A549 (cell line): Measurements from ENCODE around the gene RNF217. TPM values are rescaled to one million over a fixed set of nuclear protein-coding genes. Genes with fewer than 3 reads are reported as not detected.

Source experiments
- ATAC-seq, 2 experiments: fragments of 200-7000 bp in 1 of 2; fragments of >200 bp in 1 of 2; cut with Nextera tagmentation in 1 of 2; cut with Tn5 transposase in 1 of 2; 3 replicates each; pipeline versions ENCODE4 v1.8.0 to v1.9.1; 2018 to 2020; ENCODE audit warnings: mild to moderate bottlenecking in 1 of 2, moderate library complexity in 1 of 2
- CTCF ChIA-PET: fragments of 300-600 bp; sonication (Branson Sonifier 250); formaldehyde crosslinking; extraction: SDS; loops from one replicate; lab custom pipeline; 2021; ENCODE audit warnings: antibody characterized with exemption, inconsistent platforms; lab: Yijun Ruan, JAX
- POLR2A ChIA-PET: fragments of 350-600 bp; formaldehyde crosslinking; extraction: SDS; loops from one replicate; lab custom pipeline; 2021; ENCODE audit warnings: antibody characterized with exemption, inconsistent platforms; lab: Yijun Ruan, JAX
- DNase-seq, 2 experiments: peaks; one replicate each; pipeline versions ENCODE4 v3.0.0 to v3.0.0-alpha.2; 2011 to 2016; ENCODE audit warnings: low read depth in 1 of 2, low spot score in 1 of 2
- FAIRE-seq: peaks from 2 replicates; lab custom pipeline; 2011; peaks lifted over from hg19 to GRCh38; lab: Jason Lieb, UNC
- H3K27ac ChIP-seq, 2 experiments: fragments of >200 bp; sonication (Bioruptor Twin); formaldehyde crosslinking; 3 replicates each; pipeline ENCODE4 v1.5.1; 2016 to 2017
- H3K4me1 ChIP-seq: fragments of >200 bp; sonication (Bioruptor Twin); formaldehyde crosslinking; 3 replicates; pipeline ENCODE4 v1.6.1; 2016
- H3K4me2 ChIP-seq: fragments of >200 bp; sonication (Bioruptor Twin); formaldehyde crosslinking; 3 replicates; pipeline ENCODE4 v1.6.1; 2016
- H3K4me3 ChIP-seq: fragments of >200 bp; sonication (Bioruptor Twin); formaldehyde crosslinking; 3 replicates; pipeline ENCODE4 v1.5.1; 2016
- H3K9me3 ChIP-seq: fragments of >200 bp; sonication (Bioruptor Twin); formaldehyde crosslinking; 3 replicates; pipeline ENCODE4 v1.6.1; 2016
- ATOH8 ChIP-seq: fragments of 250-450 bp; sonication (Bioruptor Pico); IDR thresholded peaks from 2 replicates; pipeline ENCODE4 v1.5.0; 2020; ENCODE audit warnings: low read depth, mild to moderate bottlenecking, moderate library complexity
- BCL3 ChIP-seq: fragments of >200 bp; sonication (Bioruptor Twin); formaldehyde crosslinking; IDR thresholded peaks from 3 replicates; pipeline ENCODE4 v1.6.1; 2016
- CEBPB ChIP-seq, 2 experiments: fragments of >200 bp in 1 of 2; sonication (Bioruptor Twin) in 1 of 2; formaldehyde crosslinking in 1 of 2; IDR thresholded peaks; 2 replicates each; pipeline ENCODE4 v1.6.1; 2012 to 2016
- CHD2 ChIP-seq: fragments of 150-350 bp; IDR thresholded peaks from 2 replicates; pipeline ENCODE4 v1.6.1; 2014; ENCODE audit warnings: low read length; ENCODE audit not compliant: partially characterized antibody
- HEYL ChIP-seq: fragments of 250-450 bp; sonication (Bioruptor Pico); IDR thresholded peaks from 2 replicates; pipeline ENCODE4 v1.8.0; 2021; ENCODE audit warnings: mild to moderate bottlenecking, moderate library complexity
- HMGXB4 ChIP-seq: fragments of 250-450 bp; sonication (Bioruptor Pico); IDR thresholded peaks from 2 replicates; pipeline ENCODE4 v1.5.0; 2021; ENCODE audit warnings: mild to moderate bottlenecking, moderate library complexity, borderline replicate concordance
- HOXB5 ChIP-seq: fragments of 250-450 bp; sonication (Bioruptor Pico); IDR thresholded peaks from 2 replicates; pipeline ENCODE4 v1.5.0; 2020; ENCODE audit warnings: mild to moderate bottlenecking, moderate library complexity
- MAFK ChIP-seq: fragments of 450-650 bp; IDR thresholded peaks from 2 replicates; pipeline ENCODE4 v1.6.1; 2014; ENCODE audit not compliant: partially characterized antibody
- MYC ChIP-seq: IDR thresholded peaks from 2 replicates; pipeline ENCODE4 v1.6.1; 2012; ENCODE audit warnings: mild to moderate bottlenecking, inconsistent platforms, low read length, improper control_type of control experiment, borderline replicate concordance
- NFE2L2 ChIP-seq: fragments of 150-350 bp; conservative IDR thresholded peaks from 2 replicates; pipeline ENCODE4 v1.6.1; 2014; ENCODE audit warnings: low read length
- NR3C1 ChIP-seq: fragments of >200 bp; sonication (Bioruptor Twin); formaldehyde crosslinking; IDR thresholded peaks from 3 replicates; pipeline ENCODE4 v1.6.1; 2017
- PBX3 ChIP-seq: IDR thresholded peaks from 2 replicates; pipeline ENCODE4 v1.6.1; 2012
- POLR2AphosphoS2 ChIP-seq: conservative IDR thresholded peaks from 2 replicates; pipeline ENCODE4 v1.6.1; 2012; ENCODE audit warnings: low read length, improper control_type of control experiment, inconsistent platforms
- RARB ChIP-seq: fragments of 250-450 bp; sonication (Bioruptor Pico); IDR thresholded peaks from 2 replicates; pipeline ENCODE4 v1.8.0; 2021; ENCODE audit warnings: mild to moderate bottlenecking, moderate library complexity
- REST ChIP-seq: fragments of 200-600 bp; sonication (generic); IDR thresholded peaks from 2 replicates; pipeline ENCODE4 v1.6.1; 2016; ENCODE audit warnings: antibody characterized with exemption, mild to moderate bottlenecking, moderate library complexity
- RFX5 ChIP-seq: fragments of 450-650 bp; IDR thresholded peaks from 2 replicates; pipeline ENCODE4 v1.7.1; 2014; ENCODE audit warnings: antibody characterized with exemption, mild to moderate bottlenecking, moderate library complexity
- ZC3H11A ChIP-seq: fragments of 450-650 bp; IDR thresholded peaks from 2 replicates; pipeline ENCODE4 v1.6.1; 2014; ENCODE audit warnings: antibody characterized with exemption, mild to moderate bottlenecking
- WGBS: methylation state at CpG from one replicate; pipeline ENCODE4 v1.1.6; 2017; ENCODE audit errors: missing lambda C conversion rate; 5-methylcytosine and 5-hydroxymethylcytosine counted together
- polyA plus RNA-seq, 4 experiments: library from polyadenylated mRNA; depleted of rRNA in 3 of 4; stranded (reverse); fragments of >200 nt; fragmentation: RNase III in 1 of 4; extraction: RNeasy Plus Mini Kit Qiagen cat#74134 plus additional on column Dnase treatment in 1 of 4; gene quantifications; 2 replicates in 3 of 4; 3 replicates in 1 of 4; pipeline ENCODE4 v1.2.3, GENCODE V29; 2011 to 2017

The RNF217 gene
- polyA plus RNA-seq, 2 of the 4 experiments (the other 2 are of a cell fraction), result 5.7 to 20.0 TPM

GRCh38 chr6:125015152-125015551 is 52.9 kb downstream of the RNF217 start:
- no peak overlapping the region for H3K4me3 ChIP-seq
- H3K4me2 ChIP-seq, result no peak overlapping the region; the same call in 2 of the 3 replicates
- H3K4me1 ChIP-seq, result peaks cover 45% of the 10 kb centered on the region
- H3K9me3 ChIP-seq, result no peaks in the 10 kb centered on the region
- no peak for DNase-seq
- no peak for TF ChIP-seq RARB (CRISPR knock-in tag)
- no peak for TF ChIP-seq NFE2L2
- TF ChIP-seq MAFK, result peak; percentile 51
- H3K27ac ChIP-seq, result peak overlapping the region; percentile 76 to 77; a peak in 4 of 6 replicates
- ATAC-seq, result no peak
- WGBS, result 94% methylated on average over 4 of the region's 4 CpGs
- CTCF ChIA-PET, result no interaction called here
- no peak for FAIRE-seq
- POLR2A ChIA-PET, result no interaction called here

GRCh38 chr6:125018136-125018535 is 55.9 kb downstream of the RNF217 start:
- ATAC-seq (no peak), DNase-seq (no peak), FAIRE-seq (no peak)
- Histone ChIP-seq H3K4me1 (peaks cover 31% of the 10 kb centered on the region), H3K4me3 (no peak overlapping the region), H3K27ac (no peak overlapping the region), H3K9me3 (no peaks in the 10 kb centered on the region), H3K4me2 (no peak overlapping the region)
- CTCF ChIA-PET, result no interaction called here
- POLR2A ChIA-PET, result no interaction called here
- TF ChIP-seq ATOH8 (CRISPR knock-in tag), result no peak
- TF ChIP-seq CEBPB (IDR thresholded peaks at IDR 0.05), result no peak
- no peak for TF ChIP-seq NR3C1
- no peak for TF ChIP-seq CHD2
- no peak for TF ChIP-seq RFX5
- no peak for TF ChIP-seq HOXB5 (CRISPR knock-in tag)
- no peak for TF ChIP-seq BCL3
- TF ChIP-seq HMGXB4 (CRISPR knock-in tag), result no peak

- Histone ChIP-seq H3K4me3 (no peak overlapping the region), H3K4me1 (peaks cover 20% of the 10 kb centered on the region), H3K9me3 (no peaks in the 10 kb centered on the region), H3K27ac (no peak overlapping the region), H3K4me2 (no peak overlapping the region)
- 92% methylated on average over 2 of the region's 2 CpGs for WGBS
- no peak for FAIRE-seq
- POLR2A ChIA-PET, result no interaction called here
- DNase-seq, result no peak
- CTCF ChIA-PET, result interaction anchor here (1.3 kb wide), 1 partner anchor 95 kb away, joined by 4 read pairs; no protein-coding TSS in a partner anchor
- TF ChIP-seq ZC3H11A (no peak), POLR2AphosphoS2 (no peak)
- no peak for ATAC-seq
These were observed 57.0 kb downstream of the RNF217 start for GRCh38 chr6:125019281-125019680.

- DNase-seq (no peak), ATAC-seq (no peak), FAIRE-seq (no peak)
- Histone ChIP-seq H3K27ac (no peak overlapping the region), H3K4me2 (no peak overlapping the region), H3K4me3 (no peak overlapping the region), H3K9me3 (no peaks in the 10 kb centered on the region), H3K4me1 (peaks cover 14% of the 10 kb centered on the region)
- ChIA-PET POLR2A (no interaction called here), CTCF (interaction anchor here (1.3 kb wide), 1 partner anchor 94 kb away, joined by 4 read pairs; no protein-coding TSS in a partner anchor)
- TF ChIP-seq MYC (no peak), HEYL (no peak), PBX3 (no peak), NR3C1 (no peak), REST (no peak)
- WGBS, result 91% methylated on average over 5 of the region's 6 CpGs
These were observed 57.7 kb downstream of the RNF217 start for GRCh38 chr6:125019918-125020317.
